ENCODE data around the gene PRKCH. TPM values are rescaled to one million over a fixed set of nuclear protein-coding genes. Genes with fewer than 3 reads are reported as not detected.

The PRKCH gene
- total and polyA plus RNA-seq, 2 of the 13 experiments (the other 11 are each of a cell fraction or from before 2014, with no cell fraction given) = 0.48 to 1.3 TPM

GRCh38 chr14:61593330-61593729 is 272.0 kb downstream of the PRKCH start (continued):
- TF ChIP-seq, protein P1, sequence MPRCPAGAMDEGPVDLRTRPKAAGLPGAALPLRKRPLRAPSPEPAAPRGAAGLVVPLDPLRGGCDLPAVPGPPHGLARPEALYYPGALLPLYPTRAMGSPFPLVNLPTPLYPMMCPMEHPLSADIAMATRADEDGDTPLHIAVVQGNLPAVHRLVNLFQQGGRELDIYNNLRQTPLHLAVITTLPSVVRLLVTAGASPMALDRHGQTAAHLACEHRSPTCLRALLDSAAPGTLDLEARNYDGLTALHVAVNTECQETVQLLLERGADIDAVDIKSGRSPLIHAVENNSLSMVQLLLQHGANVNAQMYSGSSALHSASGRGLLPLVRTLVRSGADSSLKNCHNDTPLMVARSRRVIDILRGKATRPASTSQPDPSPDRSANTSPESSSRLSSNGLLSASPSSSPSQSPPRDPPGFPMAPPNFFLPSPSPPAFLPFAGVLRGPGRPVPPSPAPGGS (CRISPR knock-in tag; IDR thresholded peaks at IDR 0.05) = no peak
- no peak for TF ChIP-seq ZNF318 (CRISPR knock-in tag; IDR thresholded peaks at IDR 0.05)

DNA sequence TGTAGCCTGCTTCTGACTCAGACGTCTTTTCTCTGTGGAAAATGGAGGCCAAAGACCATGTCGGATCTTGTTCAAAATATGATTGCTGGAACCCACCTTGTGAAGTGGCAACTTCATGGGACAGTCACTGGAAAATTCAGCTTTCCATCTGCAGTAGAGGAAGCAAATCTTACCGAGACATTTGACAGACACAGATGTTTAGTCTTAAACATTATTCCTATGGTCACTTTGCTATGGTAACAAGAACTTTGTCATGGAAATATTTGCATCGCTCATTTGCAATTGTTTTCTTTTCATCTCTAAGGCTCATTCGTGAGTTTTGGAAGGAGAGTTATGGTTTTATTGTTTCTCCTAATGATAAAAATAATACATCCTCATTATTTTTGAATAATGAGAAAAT is 275.6 kb downstream of the PRKCH start:
- TF ChIP-seq ZNF720 (CRISPR knock-in tag; IDR thresholded peaks at IDR 0.05) (no peak), ZNF451 (CRISPR knock-in tag; IDR thresholded peaks at IDR 0.05) (no peak), POLR2AphosphoS2 (IDR thresholded peaks at IDR 0.05; ENCODE audit: low read depth, low read length) (no peak), TOPORS (CRISPR knock-in tag; IDR thresholded peaks at IDR 0.05) (no peak), REXO4 (CRISPR knock-in tag; IDR thresholded peaks at IDR 0.05; ENCODE audit: borderline replicate concordance) (no peak)
- TF ChIP-seq, protein P2, sequence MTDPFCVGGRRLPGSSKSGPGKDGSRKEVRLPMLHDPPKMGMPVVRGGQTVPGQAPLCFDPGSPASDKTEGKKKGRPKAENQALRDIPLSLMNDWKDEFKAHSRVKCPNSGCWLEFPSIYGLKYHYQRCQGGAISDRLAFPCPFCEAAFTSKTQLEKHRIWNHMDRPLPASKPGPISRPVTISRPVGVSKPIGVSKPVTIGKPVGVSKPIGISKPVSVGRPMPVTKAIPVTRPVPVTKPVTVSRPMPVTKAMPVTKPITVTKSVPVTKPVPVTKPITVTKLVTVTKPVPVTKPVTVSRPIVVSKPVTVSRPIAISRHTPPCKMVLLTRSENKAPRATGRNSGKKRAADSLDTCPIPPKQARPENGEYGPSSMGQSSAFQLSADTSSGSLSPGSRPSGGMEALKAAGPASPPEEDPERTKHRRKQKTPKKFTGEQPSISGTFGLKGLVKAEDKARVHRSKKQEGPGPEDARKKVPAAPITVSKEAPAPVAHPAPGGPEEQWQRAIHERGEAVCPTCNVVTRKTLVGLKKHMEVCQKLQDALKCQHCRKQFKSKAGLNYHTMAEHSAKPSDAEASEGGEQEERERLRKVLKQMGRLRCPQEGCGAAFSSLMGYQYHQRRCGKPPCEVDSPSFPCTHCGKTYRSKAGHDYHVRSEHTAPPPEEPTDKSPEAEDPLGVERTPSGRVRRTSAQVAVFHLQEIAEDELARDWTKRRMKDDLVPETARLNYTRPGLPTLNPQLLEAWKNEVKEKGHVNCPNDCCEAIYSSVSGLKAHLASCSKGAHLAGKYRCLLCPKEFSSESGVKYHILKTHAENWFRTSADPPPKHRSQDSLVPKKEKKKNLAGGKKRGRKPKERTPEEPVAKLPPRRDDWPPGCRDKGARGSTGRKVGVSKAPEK (CRISPR knock-in tag; IDR thresholded peaks at IDR 0.05; ENCODE audit: borderline replicate concordance) = no peak
- Histone ChIP-seq H3K9ac (ENCODE audit: insufficient read depth, low read depth, low read length) (no peak overlapping the region), H3K4me2 (ENCODE audit: low read depth, low read length) (no peak overlapping the region), H3K4me1 (ENCODE audit: insufficient read depth, low read length) (peaks cover 36% of the 10 kb centered on the region), H3K36me3 (replicated peaks in 1 of 2; ENCODE audit: control insufficient read depth in 1 of 2, insufficient read depth in 2 of 2, low read length in 2 of 2) (no peaks in the 10 kb centered on the region), H2AFZ (ENCODE audit: low read length) (no peak overlapping the region), H3K27ac (ENCODE audit: extremely low read length, insufficient read depth, low read length) (no peak overlapping the region), H3K9me3 (ENCODE audit: low read length) (no peaks in the 10 kb centered on the region), H4K20me1 (ENCODE audit: insufficient read depth, low read length) (no peaks in the 10 kb centered on the region), H3K27me3 (ENCODE audit: control insufficient read depth in 1 of 2, insufficient read depth in 2 of 2, low read length in 2 of 2) (no peaks in the 10 kb centered on the region; a peak in 1 of 5 replicates), H3K79me2 (ENCODE audit: insufficient read depth, low read length) (no peaks in the 10 kb centered on the region), H3K4me3 (replicated peaks in 1 of 3; ENCODE audit: insufficient read depth in 1 of 3, low read depth in 2 of 3, low read length in 3 of 3) (no peak overlapping the region)
- 68% methylated on average over 5 of the region's 5 CpGs for WGBS (ENCODE audit: low lambda C conversion rate)
- CTCF ChIA-PET (ENCODE audit: low intra/inter-chr PET ratio, low total read pairs) = no interaction called here
- in situ Hi-C loops (cut with HindIII; ENCODE audit: extremely low pct_ligation_motif_present, low pct_unique_long_range_greater_than_20kb) = no loop called here
- FAIRE-seq = no peak
- DNase-seq (ENCODE audit: low spot score) = no peak
- POLR2A ChIA-PET = no interaction called here
- intact Hi-C loops (cut with micrococcal nuclease; ENCODE audit: unreplicated experiment) = no loop called here
- no peak for ATAC-seq
- no TSS peak for BruUV-seq (replicated peaks)
